Measurements from ENCODE around the gene SLC34A3.
A peak's percentile ranks its signal among the peaks of the same experiment; 100 is the strongest.

Gene SLC34A3

DNA sequence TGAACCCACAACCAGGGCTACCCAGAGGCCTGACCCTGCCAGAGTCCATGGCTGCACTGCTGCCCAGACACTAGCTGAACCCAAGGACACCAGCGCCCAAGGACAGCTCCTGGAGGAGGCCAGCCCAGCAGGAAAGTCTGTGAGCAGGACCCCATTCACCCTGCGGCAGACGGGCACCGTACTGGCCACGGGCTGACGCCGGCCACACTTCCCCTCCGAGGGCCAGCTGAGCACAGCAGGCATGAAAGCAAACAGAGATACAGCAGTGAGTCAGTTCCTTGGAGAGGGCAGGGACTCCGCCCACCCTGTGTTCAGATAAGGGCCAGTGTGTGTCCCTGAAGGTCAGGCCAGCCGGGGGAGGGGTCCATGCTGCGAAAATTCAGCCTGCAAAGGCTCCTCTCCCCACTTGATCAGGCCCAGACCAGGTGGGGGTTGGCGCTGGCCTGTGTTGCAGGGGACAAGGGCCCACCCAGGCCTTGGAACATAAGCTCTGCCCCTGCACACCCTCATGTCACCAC, 11.9 kb upstream of the SLC34A3 start:
- DNase-seq = no peak

DNA sequence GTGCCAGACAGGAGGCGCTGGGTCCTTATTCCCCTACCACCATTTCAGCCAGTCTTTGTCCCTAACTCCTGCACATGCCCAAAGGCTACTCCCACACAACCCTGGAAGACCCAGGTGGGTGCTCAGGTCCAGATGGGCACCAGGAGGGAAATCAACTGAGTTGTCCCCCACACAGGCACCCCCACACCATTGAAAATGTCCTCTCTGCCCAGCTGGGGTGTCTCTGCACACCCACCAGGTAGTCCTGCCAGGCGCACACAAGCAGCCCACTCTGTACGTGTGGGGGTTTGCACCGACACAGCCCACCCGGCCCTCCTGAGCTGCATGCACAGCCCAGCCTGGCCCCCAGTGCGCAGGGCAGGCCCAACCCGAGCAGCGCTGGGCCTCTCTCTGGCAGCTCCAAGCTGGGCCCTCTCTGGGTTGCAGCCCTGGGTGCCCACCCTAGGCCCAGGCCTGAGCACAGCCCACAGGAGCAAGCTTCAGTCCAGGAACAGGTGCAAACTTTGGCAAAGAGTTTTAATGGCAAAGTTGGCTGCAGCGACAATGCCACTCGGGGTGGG, 10.9 kb upstream of the SLC34A3 start:
- DNase-seq = no peak

DNA sequence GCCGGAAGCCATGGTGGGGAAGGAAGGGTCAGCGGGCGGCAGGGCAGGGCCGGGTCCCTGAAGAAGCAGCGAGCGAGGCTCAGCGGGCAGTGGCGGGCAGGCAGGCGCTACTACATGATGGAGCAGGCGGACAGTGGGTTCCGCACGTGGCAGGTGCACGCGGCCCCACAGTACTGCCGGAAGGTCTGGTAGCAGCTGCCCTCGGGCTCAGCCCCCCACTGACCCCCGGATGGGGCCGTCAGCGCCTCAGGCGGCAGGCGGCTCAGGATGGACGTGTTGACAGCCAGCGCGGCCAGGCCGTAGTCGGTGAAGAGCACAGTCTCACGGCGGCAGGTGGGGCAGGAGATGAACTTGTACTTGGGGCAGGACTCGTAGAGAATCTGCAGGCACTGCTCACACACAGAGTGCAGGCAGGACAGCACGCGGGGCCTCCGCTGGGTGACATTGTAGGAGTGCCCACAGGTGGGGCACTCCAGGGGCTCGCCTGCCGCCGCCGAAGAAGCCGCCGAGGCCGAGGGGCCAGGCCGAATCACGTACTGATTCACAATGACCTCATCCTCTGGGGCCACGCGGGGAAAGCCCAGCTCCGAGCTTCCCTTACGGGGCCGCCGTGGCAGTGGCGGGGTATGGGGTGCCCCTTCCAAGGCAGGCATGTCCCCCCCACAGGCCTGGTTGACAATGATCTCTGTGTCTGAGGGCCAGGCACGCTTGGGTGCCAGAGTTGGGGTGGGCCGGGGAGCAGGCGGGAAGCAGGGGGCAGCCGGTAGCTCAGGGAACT, 10.2 kb upstream of the SLC34A3 start:
- no peak for DNase-seq

DNA sequence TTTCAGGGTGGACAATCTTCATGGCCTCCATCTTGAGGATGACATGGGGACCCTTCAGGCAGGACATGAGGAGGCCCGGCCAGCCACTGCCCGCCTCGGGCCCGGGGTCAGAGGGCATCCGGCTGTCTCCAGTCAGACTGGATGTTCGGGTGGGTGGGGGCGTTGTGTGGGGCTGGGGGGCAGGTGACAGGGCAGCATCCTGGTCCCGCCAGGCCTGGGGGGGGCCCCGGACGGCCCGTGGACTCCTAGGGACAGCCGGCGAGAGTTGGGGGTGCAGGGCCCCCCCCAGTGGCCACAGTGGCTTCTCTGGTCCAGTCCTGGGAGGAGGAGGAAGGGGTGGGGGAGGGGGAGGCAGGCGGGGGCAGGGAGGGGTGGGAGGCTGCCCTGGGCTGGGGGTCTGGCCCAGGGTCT, 9.6 kb upstream of the SLC34A3 start:
- no peak for DNase-seq

DNA sequence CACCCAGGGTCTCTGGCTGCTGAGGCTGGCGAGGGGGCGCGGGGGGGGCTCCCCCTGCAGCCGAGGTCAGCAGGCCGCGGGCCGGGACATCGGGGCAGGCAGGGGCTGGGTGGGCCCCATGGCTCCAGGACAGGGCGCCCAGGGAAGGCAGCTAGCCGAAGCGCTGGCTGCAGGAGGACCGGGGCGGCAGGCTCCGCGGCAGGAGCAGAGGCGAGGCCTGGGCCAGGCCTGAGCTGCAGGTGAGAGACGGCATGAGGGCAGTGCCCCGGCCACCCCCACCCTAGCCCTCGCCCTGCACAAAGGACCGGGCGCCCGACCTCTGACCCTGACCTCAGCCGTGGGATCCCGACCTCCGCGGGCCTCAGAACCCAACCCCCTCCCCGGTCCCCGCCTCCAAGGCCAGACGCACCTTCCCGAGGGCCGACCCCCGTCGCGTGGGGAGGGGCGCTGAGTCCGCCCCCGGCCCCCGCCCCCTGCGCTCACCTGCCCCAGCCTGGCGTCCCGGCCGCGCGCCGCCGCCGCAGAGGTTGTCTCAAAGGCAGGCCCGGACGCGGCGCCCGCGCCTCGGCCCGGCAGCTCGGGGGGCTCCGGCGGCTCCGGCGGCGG, 9.1 kb upstream of the SLC34A3 start:
- peak in 1 of 5 experiments; percentile 49 for DNase-seq

DNA sequence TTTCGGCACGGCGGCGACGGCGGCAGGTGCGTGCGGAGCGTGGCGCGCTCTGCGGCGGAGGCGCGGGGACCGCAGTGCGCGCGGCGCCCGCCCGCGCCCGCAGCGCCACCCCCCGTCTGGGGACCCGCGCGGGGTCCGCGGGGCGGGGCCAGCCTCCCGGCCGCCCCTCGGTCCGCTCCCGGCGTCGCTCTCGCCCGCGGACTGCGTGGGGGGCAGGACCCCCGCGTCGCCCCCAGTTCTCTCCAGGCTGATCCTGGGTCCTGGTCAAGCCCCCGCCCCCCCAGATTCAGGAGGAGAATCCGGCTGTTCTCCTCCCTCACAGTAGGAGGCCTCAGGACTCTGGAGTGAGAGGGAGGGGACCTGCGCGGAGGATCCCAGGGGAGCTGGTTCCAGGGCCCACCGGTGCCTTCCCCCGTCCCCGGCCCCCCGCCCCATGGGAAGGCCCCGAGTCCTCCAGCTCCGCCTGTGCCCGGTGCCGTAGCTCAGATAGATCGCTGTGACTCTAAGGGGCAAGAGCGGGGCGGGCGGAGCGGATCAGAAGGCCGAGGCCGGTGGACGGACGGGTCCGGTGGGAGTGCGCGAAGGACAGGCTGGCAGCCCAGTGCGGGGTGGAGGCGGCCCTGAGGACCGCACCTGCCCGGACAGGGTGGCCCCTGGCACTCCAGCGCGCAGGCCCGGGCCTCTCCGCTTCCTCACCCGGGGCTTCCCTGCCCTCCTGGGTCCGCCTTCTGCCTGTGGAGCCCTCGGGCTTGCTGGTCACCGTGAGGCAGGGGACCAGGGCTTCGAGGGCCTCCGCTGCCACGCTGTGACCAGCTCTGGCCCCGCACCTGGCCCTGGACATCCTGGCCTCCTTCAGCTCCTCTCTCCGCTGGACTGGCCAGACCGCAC, 8.3 kb upstream of the SLC34A3 start, which contains the start of gene RNF208:
Gene RNF208 (minus strand): TSS at position 51 of the 888 bp plus-strand sequence. CDS start 1,028 bp downstream, outside the sequence.
- DNase-seq = peak in 1 of 5 experiments; percentile 29

DNA sequence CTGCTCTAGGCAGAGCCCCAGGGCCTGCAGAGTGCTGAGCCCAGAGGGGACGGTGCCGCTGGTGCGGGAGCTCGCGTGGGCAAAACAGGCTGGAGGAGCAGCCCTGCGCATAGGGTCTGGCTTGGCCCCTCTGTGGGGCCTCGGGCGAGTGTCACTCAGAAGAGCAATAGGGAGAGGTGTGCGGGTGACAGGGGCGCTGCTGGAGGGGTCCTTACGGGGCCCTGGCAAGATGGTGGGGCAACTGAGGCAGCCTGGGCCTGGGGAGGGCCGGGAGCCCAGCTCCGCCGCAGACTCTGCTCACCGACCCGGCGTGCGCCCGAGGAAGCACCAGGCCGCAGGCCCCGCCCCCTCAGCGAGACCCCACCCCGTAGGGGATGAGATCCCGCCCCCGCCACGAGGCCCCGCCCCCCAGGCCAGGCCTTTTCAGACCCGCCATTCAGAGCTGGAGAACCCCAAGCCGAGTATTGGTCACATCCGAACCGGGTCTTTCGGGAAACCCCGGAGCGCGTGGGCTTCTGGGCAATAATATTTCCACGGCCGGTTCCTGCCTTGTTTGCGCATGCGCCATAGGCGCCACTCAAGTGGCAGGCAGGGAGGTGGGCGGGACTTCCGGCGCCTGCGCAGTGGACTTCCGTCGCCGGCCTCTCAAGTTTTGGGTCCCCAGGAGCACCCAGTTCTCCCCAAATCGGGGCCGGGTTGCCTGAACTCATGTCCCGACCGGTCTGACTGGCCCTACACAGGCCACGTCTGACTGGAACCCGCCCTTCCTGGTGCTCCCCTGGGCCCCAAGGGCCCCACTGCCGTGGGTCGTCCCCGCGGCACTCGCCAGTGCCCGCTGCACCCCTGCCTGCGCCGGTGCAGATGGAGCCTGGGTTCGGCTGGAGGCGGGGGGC, 7.4 kb upstream of the SLC34A3 start:
- peak; percentile 93 to 98 (median 97) for DNase-seq

DNA sequence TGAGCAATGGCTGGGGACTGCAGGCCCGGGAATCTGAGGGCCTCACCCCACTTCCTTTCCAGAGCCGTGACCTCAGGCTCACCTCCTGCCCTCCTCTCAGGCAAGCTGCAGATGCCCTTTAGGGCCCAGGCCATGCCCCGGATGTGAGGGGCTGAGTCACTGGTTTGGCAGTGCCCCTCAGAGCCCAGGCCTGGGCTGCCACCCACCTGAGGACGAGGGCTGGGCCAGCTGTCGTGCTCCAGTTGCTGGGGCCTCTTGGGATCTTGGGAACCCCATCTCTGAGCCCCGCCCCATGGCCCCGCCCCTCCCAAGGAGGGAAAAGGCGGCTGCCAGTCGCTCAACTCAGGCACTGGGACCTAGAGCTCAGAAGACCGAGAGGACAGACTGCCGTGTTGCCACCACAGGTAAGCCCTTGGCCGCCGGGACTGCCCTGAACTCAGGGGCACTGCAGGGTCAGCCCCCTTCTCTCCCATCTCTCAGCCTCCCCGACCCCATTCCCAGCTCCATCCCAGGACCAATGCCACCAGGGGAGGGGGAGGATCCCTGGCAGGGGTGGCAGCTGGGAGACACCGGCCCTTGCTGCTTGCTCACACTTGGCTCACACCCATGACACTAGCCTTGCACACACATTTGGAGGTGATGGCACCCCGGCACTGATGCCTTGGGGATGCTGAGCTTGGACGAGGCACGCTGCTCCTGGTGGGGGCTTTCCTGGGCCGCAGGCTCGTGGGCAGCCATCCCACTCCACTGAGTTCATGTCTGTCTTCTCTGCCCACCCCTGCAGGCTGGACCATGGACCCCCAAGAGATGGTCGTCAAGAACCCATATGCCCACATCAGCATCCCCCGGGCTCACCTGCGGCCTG, 5.6 kb upstream of the SLC34A3 start, which contains the start of gene CYSRT1:
Gene CYSRT1 (plus strand): TSS at position 345 of the 865 bp plus-strand sequence. CDS start 448 bp downstream, at position 793.
- DNase-seq = peak in 1 of 5 experiments; percentile 45

DNA sequence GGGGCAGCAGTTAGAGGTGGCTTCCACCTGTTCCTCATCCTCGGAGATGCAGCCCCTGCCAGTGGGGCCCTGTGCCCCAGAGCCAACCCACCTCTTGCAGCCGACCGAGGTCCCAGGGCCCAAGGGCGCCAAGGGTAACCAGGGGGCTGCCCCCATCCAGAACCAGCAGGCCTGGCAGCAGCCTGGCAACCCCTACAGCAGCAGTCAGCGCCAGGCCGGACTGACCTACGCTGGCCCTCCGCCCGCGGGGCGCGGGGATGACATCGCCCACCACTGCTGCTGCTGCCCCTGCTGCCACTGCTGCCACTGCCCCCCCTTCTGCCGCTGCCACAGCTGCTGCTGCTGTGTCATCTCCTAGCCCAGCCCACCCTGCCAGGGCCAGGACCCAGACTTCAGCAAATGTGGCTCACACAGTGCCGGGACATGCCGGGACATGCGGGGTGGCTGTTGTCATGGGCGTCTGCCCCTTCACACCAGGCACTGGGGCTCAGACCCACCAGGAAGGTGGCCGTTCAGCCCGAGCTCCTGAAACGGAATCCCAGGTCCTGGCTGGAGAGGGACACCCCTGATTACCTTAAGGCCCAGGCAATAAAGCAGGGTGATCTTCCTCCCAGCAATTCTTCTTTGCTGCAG, 4.9 kb upstream of the SLC34A3 start:
- no peak for DNase-seq

DNA sequence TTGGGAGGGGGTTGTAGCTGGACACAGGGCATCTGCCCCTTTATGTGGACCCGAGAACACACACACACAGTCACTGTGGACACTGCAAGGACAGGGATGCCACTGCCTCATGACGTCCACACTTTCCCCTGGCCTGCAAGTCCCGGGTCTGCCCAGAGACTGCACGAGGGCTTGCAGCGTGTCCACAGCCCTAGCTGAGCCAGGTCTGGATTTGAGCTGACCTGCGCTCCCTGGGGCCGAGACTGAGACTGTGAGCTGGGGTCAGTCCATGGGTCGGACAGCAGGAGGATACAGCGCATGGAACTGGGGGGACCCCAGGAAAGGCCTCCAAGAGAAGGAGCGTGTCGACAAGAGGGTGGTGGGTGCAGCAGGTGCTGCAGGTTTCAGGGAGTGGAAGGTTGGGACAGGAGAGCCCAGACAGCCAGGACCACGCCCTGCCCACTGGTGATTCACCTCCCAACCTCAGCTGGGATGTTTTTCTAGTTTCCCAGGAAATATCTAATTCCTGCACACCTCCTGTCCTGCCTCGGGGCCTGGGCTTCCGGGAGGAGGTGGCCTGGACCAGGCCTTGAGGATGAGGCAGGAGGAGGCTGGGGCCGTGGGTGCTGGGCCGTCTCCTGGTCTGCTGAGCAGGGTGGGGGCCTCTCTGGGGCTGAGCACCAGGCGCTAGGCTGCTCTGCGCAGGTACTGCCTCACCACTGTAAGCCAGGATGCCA, 4.2 kb upstream of the SLC34A3 start:
- DNase-seq = no peak

DNA sequence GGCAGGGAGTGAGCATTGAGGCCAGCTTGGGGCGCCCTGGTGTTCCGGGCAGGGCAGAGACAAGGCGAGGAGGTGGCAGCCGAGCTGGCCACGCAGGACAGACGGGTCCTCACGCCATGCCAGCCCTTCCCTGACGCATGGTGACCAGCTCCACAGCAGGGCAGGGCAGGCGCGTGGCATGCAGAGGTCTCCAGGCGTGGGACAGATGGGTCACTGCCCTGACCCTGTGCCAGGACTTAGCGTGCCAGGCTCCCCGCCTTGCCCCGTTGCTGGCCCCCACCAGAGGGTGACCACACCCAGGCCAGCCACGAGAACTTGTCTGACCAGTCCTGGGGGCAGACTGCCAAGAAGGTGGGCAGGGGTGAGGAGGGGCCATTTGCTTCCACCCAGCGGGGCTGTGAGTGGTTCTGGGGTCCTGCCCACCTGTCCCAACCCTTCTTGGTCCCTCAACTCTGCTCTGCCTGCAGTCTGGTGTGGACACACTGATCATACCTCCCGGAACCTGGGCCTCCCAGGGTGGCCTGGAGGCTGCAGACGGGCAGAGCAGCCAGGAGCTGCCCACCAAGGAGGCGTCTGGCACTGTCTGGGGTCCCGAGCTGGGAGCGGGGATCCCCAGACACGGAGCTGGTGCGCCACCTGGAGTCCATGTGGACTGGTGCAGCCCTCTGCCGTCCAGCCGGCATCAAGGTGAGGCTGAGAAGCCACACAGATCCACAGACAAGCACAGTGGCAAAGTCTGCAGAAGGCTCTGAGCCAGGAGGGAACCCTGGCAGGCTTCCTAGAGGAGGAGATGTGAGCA, 3.4 kb upstream of the SLC34A3 start, which contains the start of gene RNF224:
Gene RNF224 (plus strand): TSS at position 449 of the 799 bp plus-strand sequence. CDS start 834 bp downstream, outside the sequence.
- DNase-seq = peak; percentile 59 to 82 (median 69)

DNA sequence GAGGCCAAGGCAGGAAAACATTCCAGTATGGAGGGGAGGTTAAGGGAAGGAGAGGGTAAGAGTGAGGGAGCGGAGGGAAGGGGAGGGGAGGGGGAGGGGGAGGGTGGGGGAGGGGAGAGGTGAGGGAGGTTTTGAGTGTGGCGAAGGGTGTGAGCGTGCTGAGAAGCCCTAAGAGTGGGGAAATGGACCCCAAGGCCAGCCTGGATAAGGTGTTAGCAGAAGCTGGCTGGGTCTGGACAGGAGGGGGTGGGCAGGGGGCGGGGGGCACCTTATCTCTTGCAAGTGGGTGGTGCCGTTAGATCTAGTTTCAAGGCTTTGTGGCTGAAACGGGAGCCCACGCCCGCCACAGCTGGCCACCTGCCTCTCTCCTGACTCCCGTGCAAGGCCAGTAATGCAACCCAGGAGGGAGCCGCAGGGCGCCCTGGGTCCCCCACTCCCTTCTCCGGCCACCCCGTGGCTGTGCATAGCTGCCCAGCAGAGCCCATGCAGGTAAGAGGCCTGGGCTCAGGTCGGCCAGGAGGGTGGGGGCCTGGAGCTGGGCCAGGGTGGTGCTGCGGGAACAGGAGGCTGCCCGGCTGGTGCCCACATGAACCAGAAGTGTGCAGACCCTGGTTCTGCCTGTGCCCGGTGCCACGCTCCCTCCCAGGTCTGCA, 2.7 kb upstream of the SLC34A3 start:
- no peak for DNase-seq

DNA sequence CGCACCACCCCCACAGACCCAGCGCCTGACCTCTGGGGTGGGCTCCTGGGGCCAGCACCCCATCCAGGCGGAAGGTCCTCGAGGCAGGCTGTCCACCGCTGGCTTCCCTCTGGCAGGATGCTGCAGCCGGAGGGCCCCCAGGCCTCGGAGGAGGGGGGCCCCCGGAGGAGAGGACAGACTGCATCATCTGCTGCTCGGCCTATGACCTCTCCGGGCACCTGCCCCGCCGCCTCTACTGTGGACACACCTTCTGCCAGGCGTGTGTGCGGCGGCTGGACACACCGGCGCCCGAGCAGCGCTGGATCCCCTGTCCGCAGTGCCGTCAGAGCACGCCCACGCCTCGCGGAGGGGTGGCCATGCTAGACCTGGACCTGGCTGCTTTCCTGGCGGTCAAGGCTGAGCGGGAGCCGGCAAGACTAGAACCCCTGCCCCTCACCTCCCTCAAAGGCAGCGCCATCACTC, 2.2 kb upstream of the SLC34A3 start:
- DNase-seq = no peak

DNA sequence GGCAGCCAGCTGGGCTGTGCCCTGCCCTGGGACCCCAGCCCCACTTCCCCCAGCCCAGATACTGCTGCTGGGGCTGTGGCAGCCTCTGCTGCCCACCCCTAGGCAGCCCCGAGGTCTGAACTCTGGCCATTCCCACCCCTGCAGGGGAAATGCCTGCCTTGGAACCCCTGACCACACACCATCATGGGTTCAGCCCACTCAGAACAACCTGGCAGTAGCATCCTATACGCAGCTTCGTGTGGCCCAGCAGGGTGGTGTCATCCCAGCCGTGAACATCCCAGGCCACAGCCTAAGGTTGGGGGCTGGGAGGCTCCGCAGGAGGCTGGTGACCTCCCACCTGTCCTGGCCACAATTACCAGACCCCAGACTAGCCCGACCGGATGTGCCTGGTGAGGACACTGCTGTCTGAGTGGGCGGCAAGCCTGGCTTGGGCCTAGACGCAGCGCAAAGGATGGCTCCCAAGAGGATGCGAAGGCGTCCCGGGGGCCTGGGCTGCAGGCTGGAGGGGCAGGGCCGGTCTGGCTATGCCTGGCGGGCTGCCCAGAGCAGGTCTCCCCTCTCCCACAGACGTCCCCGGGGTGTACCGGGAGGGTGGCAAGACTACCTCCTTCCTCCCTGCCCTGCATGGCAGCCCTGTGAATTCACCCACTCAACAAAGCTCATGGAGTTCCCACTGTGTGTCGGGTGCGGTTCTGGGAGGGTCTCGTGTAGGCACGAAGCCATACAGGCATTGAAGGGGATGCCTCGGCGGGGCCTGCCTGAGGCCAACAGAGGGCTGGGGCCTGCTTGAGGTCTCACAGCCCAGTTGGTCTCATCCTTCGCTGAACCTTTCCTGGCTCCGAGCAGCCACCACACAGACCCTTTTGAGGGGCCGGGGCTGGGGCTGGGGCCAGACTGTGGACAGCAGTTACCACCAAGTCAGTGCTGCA, 1.5 kb upstream of the SLC34A3 start:
- DNase-seq = no peak

DNA sequence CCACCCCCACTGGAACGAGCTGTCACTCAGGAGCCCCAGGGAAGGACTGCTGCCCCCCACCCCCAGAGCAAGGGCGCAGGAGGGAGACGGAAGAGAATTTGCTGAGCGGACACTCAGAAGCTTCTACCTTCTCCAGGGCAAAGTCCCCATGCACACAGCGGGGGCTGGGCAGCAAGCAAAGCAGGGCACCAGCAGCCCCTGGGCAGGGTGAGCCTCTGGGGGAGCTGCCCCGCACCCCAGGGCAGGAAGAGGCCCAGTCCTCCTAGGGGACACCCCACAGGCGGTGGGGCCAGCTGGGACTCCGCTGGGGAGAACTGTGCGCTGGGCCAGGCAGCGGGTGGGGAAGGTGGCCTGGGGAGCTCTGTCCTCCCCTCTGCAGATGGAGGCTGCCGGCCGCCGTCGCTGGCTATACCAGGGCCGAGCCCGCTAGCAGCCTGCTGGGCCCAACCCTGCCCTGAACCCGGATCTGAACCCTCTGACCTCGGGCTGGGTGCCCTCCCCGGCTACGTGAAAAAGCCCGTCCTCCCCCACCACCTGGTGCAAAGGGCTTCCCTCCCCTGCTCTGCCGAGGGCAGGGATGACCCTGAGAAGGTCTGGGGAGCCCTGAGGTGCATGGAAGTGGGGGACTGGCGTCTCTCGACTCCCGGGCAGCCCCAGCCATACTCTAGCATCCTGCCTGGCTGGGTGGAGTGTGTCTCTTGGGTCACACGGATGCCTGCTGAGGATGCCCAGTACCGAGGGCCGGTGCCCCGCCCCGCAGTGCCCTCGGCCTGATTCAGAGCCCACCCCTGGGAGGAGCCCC, 597 bp upstream of the SLC34A3 start:
- DNase-seq = no peak
